Glutamatergic neuron (in vitro differentiated cells): Measurements from ENCODE around the gene ZNF610. TPM values are rescaled to one million over a fixed set of nuclear protein-coding genes. Genes with fewer than 3 reads are reported as not detected.

Source experiments
- total RNA-seq: library from RNA; stranded (reverse); fragmentation: NEBNext Ultra II Directional; extraction: Animal tissue kit (Norgen Biotek cat#: 25700); gene quantifications from one replicate; pipeline ENCODE4 v1.2.1, GENCODE V29; 2021; ENCODE audit not compliant: unreplicated experiment

The ZNF610 gene
- total RNA-seq, 1 donor from 2014 or later: 11.6 TPM

Other genes with a start within 250 kb of the ZNF610 start
- 25.4 TPM for gene ZNF841, start 240.5 kb upstream of the ZNF610 start, total RNA-seq
- gene ZNF616, start 196.3 kb upstream of the ZNF610 start, total RNA-seq: 22.5 TPM
- 29.7 TPM for gene ZNF836, start 164.6 kb upstream of the ZNF610 start, total RNA-seq
- gene PPP2R1A, start 146.2 kb upstream of the ZNF610 start, total RNA-seq: 311 TPM
- gene ZNF766, start 66.7 kb upstream of the ZNF610 start, total RNA-seq: 29.9 TPM
- 21.8 TPM for gene ZNF480, start 39.1 kb upstream of the ZNF610 start, total RNA-seq
- 24.5 TPM for gene ZNF880, start 33.7 kb downstream of the ZNF610 start, total RNA-seq
- gene ZNF528, start 61.6 kb downstream of the ZNF610 start, total RNA-seq: 48.7 TPM
- gene ZNF534, start 92.9 kb downstream of the ZNF610 start, total RNA-seq: not detected
- 4.1 TPM for gene ZNF578, start 117.3 kb downstream of the ZNF610 start, total RNA-seq
- 32.6 TPM for gene ZNF808, start 191.4 kb downstream of the ZNF610 start, total RNA-seq
- gene ZNF701, start 234.0 kb downstream of the ZNF610 start, total RNA-seq: 22.8 TPM